ENCODE results near the gene ENOPH1.

Gene ENOPH1

GRCh38 chr4:82508806-82509428 lies 78.5 kb downstream of the ENOPH1 start:
- no peak for DNase-seq (ENCODE audit: low read depth in 2 of 2)

- DNase-seq (ENCODE audit: low read depth in 2 of 2) = no peak
These were observed 79.8 kb downstream of the ENOPH1 start for GRCh38 chr4:82510216-82510615.

Data from stimulated activated CD4-positive, alpha-beta T cell treated with anti-CD3 and anti-CD28 coated beads, Interleukin-12 subunit alpha, Interleukin-12 subunit beta, amount 100 ng/mL, for 24 hours (primary cell).